ENCODE results near the gene EEFSEC. TPM values are rescaled to one million over a fixed set of nuclear protein-coding genes. Genes with fewer than 3 reads are reported as not detected.

The EEFSEC gene
- total and polyA plus RNA-seq, 2 experiments from 2014 or later, result 10.1 to 16.2 TPM

- Mint-ChIP-seq H3K4me1 (no peaks in the 10 kb centered on the region), H3K27me3 (ENCODE audit: insufficient read depth, low read depth, poor library complexity) (peaks cover 1% of the 10 kb centered on the region), H3K9me3 (no peaks in the 10 kb centered on the region), H3K4me3 (no peak overlapping the region), H3K36me3 (ENCODE audit: low read depth) (no peaks in the 10 kb centered on the region), H3K27ac (no peak overlapping the region)
- Histone ChIP-seq H3K36me3 (ENCODE audit: insufficient read depth) (no peaks in the 10 kb centered on the region), H3K27me3 (ENCODE audit: insufficient read depth) (no peaks in the 10 kb centered on the region), H3F3A (replicated peaks; ENCODE audit: low read depth) (no peaks in the 10 kb centered on the region), H4K20me1 (replicated peaks; ENCODE audit: insufficient read depth) (no peaks in the 10 kb centered on the region), H3K4me1 (ENCODE audit: insufficient read depth) (no peaks in the 10 kb centered on the region), H3K4me2 (no peak overlapping the region), H3K79me2 (replicated peaks; ENCODE audit: insufficient read depth) (no peaks in the 10 kb centered on the region), H3K27ac (ENCODE audit: low read depth) (no peak overlapping the region), H3K4me3 (no peak overlapping the region), H2AFZ (no peak overlapping the region), H3K9me2 (ENCODE audit: insufficient read depth) (no peaks in the 10 kb centered on the region)
- DNase-seq (ENCODE audit: low spot score) (no peak), ATAC-seq (no peak)
- TF ChIP-seq POLR2AphosphoS5 (IDR thresholded peaks at IDR 0.05; ENCODE audit: low read depth) (no peak), JUNB (IDR thresholded peaks at IDR 0.05; ENCODE audit: unreplicated experiment) (no peak), ETS1 (IDR thresholded peaks at IDR 0.05) (no peak), ZNF331 (CRISPR knock-in tag; IDR thresholded peaks at IDR 0.05; ENCODE audit: low read depth) (no peak), STAT1 (IDR thresholded peaks at IDR 0.05; ENCODE audit: unreplicated experiment) (no peak), REST (IDR thresholded peaks at IDR 0.05; ENCODE audit: unreplicated experiment) (no peak), ZNF462 (CRISPR knock-in tag; IDR thresholded peaks at IDR 0.05) (no peak), NANOG (IDR thresholded peaks at IDR 0.05; ENCODE audit: borderline replicate concordance) (no peak), CREB1 (CRISPR knock-in tag; IDR thresholded peaks at IDR 0.05; ENCODE audit: low read depth) (no peak), ZNF114 (CRISPR knock-in tag; IDR thresholded peaks at IDR 0.05) (no peak), EZH2phosphoT487 (IDR thresholded peaks at IDR 0.05; ENCODE audit: unreplicated experiment) (no peak)
These were observed 163.9 kb downstream of the EEFSEC start for GRCh38 chr3:128317101-128317697.
